Measurements from ENCODE around the gene LUZP4. TPM values are rescaled to one million over a fixed set of nuclear protein-coding genes. Genes with fewer than 3 reads are reported as not detected.
"Not testable (repeated sequence)": the region's sequence is repeated elsewhere in the genome, so short reads cannot be mapped to it uniquely, and the experiment has no call there.

The LUZP4 gene
- total and polyA plus RNA-seq, 8 donors: not detected

DNA sequence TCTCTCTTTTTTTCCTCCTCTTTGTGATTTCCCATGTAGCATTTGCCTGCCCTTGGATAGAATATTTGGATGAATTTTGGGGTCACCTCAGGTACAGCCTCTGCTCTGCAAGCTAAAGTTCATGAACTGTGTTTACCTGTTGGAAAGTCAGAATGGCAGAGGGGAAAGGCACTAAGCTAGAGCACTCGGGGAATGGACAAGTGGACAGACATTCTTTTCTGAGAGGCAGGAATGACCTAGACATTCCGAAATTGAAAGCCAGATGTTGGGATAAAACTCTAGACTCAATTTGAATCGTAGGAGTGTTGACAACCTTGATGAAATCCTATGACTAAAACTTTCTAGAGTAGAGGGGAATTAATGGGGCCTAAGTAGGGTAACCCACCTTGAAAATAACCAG lies 56.1 kb downstream of the LUZP4 start:
- peak; percentile 39 for ATAC-seq
- no peaks in the 10 kb centered on the region for H3K36me3 ChIP-seq
- peak overlapping the region; percentile 65 to 73 for H3K27ac ChIP-seq
- DNase-seq: no peak
- peaks cover 3% of the 10 kb centered on the region in 2 donors for H3K4me1 ChIP-seq
- H3K4me3 ChIP-seq: no peak overlapping the region
- H3K9me3 ChIP-seq: no peaks in the 10 kb centered on the region
- peaks cover 0 to 3% of the 10 kb centered on the region in 2 donors for H3K27me3 ChIP-seq
- intact Hi-C loops (cut with DNase I): no loop called here
- TF ChIP-seq CTCF (IDR thresholded peaks at IDR 0.05): no peak

GRCh38 chrX:115346738-115347137 lies 57.2 kb downstream of the LUZP4 start:
- H3K36me3 ChIP-seq; H3K4me3 ChIP-seq; H3K4me1 ChIP-seq; H3K27me3 ChIP-seq; intact Hi-C loops (cut with DNase I); DNase-seq; H3K9me3 ChIP-seq; ATAC-seq; H3K27ac ChIP-seq: not testable (repeated sequence)

DNA sequence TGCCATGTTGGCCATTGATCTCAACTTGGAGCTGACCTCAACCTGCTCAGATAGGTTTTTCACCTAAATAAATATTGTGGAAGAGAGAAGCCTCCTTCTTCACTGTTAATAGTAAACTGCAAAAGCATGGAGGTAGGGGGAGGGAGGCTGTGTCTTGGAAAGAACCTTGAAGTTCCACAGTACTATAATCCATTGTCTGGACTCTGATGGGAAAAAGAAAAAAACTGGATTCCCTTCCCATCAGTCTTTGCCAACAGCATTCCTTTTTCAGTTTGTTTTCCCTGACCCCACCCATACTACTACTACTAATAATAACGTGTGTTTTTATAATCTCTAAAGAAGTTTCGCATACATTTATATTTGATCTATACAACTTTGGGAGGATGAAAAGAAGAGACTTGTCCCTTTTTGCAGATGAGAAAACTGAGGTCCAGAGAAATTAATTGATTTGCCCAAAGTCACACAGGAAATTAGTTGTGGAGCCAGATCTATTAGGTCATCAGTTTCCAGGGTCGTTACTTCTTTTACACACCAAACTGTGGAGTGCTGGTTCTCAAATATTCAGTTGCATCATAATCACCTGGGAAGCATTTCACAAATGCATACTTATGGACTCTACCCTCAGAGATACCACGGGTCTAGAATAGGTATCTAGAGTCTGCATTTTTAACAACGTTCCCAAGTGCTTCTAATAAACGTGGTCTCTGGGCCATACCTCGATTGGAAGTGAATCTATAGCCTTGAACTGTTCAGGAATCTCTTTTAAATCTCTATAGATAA lies 59.1 kb downstream of the LUZP4 start:
- intact Hi-C loops (cut with DNase I): no loop called here
- no peak for ATAC-seq
- H3K36me3 ChIP-seq: no peaks in the 10 kb centered on the region
- no peak overlapping the region for H3K27ac ChIP-seq
- no peaks in the 10 kb centered on the region for H3K9me3 ChIP-seq
- H3K27me3 ChIP-seq: no peaks in the 10 kb centered on the region
- no peak for TF ChIP-seq CTCF (IDR thresholded peaks at IDR 0.05)
- H3K4me3 ChIP-seq: no peak overlapping the region
- DNase-seq: no peak
- H3K4me1 ChIP-seq: peaks cover 3% of the 10 kb centered on the region in 2 donors

DNA sequence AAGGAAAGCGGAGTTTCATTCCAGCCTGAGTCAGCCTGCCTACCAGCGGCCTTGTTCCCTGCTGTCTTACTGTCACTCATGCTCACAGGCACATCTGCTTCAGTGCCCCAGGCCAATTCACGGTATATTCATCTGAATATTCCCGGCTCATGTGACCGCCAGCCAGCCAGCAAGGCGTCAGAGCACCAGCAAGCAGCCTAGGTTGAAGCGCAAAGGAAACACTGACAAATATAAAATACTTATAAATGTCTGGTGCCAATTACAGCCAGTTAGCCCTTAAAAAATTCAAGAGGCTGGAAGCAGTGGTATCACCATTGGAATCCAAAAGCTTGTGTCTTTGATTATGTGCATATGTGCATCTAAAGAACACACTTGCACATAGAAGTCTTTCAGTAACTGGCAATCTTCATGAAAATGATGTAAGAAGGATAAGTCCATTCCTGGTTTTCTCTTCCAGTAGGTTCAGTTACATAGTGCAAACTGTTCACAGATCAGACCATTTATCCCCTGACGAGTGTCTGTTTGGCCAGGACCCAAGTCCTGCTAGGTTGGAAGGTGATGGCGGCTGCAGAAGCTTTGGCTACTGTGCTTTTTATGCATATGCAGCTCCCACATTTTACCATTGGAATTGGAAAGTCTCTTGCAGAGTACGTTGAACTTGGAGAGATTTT lies 61.3 kb downstream of the LUZP4 start:
- Histone ChIP-seq H3K27me3 (peaks cover 0 to 3% of the 10 kb centered on the region in 2 donors), H3K4me1 (no peaks in the 10 kb centered on the region), H3K4me3 (no peak overlapping the region), H3K9me3 (no peaks in the 10 kb centered on the region), H3K27ac (peak overlapping the region in 1 of 2 donors; percentile 7), H3K36me3 (no peaks in the 10 kb centered on the region)
- TF ChIP-seq CTCF (IDR thresholded peaks at IDR 0.05): no peak
- DNase-seq (no peak), ATAC-seq (no peak)
- intact Hi-C loops (cut with DNase I): no loop called here

GRCh38 chrX:115356369-115356768 lies 66.9 kb downstream of the LUZP4 start:
- Histone ChIP-seq H3K9me3 (no peaks in the 10 kb centered on the region), H3K36me3 (no peaks in the 10 kb centered on the region), H3K27ac (peak overlapping the region in 1 of 2 donors; percentile 63), H3K4me3 (no peak overlapping the region), H3K4me1 (no peaks in the 10 kb centered on the region), H3K27me3 (peaks cover 0 to 4% of the 10 kb centered on the region in 2 donors)
- DNase-seq (no peak), ATAC-seq (peak; percentile 80)
- intact Hi-C loops (cut with DNase I): no loop called here
- no peak for TF ChIP-seq CTCF (IDR thresholded peaks at IDR 0.05)

Other genes with a start within 250 kb of the LUZP4 start
- not detected for gene RBMXL3, start 100.3 kb upstream of the LUZP4 start, total RNA-seq
- not detected for gene RBMXL3, start 100.3 kb upstream of the LUZP4 start, polyA plus RNA-seq (ENCODE audit: insufficient read length in 6 of 6)
- 1 to 10 TPM; 4.4 to 7.0 TPM for gene LRCH2, start 55.6 kb upstream of the LUZP4 start, total RNA-seq
- 10 to 100 TPM; 14.0 to 17.9 (median 16.1) TPM for gene LRCH2, start 55.6 kb upstream of the LUZP4 start, polyA plus RNA-seq (ENCODE audit: insufficient read length in 6 of 6)